ENCODE measurements around the gene PDCD10.

PDCD10 gene

DNA sequence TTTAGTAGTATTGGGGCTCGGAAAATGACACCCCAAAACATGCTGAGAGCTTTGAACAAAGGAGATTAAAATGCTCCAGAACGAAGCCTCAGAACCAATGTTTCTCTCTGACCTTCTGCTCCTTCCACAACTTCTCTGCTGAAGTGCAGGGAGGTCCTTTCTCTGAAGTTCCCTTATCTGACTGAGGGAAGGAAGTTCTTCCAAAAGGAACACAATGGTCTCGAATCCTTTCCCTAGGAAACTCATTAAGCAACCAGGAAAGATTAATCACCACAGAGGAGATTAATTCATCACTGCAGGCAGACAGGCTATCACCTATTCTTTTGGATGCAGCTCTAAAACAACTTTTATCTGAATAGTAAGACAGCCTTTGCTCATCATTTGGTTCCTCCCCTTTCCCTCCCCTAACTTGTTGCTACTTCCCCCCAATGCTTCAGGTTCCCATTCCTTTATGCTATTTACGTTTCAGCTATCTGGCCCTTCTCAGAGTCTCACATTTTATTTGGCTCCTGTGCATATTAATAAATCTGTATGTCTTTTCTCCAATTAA, 62.7 kb downstream of the PDCD10 start:
- DNase-seq: no peak

GRCh38 chr3:167669699-167670098, 65.0 kb downstream of the PDCD10 start:
- DNase-seq: no peak

DNA sequence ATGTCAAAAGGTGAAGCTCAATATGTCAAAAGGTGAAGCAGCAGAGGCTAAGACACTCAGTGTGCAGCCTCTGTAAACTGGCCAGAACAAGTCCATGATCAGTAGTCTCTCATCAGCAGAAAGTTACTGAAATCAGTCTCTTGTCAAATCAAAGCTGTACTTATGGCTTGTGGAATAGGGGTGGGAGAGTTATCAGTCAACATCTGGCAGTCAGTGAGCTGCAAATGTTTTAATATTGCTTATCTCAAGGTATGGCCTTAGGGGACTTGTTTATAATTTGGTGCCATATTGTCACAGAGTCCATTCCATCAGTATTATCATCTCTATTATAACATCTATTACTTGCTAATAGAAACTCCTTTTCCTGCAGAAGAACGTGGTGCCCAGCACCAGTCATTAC, 66.0 kb downstream of the PDCD10 start:
- DNase-seq: no peak

DNA sequence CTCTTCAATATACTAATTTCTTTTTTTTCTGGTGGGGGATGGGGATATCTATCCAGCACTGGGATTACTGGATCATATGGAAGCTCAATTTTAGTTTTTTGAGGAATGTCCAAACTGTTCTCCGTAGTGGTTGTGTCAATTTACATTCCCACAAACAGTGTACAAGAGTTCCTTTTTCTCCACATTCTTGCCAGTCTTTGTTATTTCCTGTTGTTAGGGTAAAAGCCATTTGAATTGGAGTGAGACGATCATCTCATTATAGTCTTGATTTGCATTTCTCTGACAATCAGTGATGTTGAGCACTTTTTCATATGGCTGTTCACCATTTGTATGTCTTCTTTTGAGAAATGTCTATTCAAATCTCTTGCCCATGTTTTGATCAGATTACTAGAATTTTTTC, 68.1 kb downstream of the PDCD10 start:
- DNase-seq: no peak

- DNase-seq: no peak
Measured at GRCh38 chr3:167662919-167663400, 71.7 kb downstream of the PDCD10 start.

DNA sequence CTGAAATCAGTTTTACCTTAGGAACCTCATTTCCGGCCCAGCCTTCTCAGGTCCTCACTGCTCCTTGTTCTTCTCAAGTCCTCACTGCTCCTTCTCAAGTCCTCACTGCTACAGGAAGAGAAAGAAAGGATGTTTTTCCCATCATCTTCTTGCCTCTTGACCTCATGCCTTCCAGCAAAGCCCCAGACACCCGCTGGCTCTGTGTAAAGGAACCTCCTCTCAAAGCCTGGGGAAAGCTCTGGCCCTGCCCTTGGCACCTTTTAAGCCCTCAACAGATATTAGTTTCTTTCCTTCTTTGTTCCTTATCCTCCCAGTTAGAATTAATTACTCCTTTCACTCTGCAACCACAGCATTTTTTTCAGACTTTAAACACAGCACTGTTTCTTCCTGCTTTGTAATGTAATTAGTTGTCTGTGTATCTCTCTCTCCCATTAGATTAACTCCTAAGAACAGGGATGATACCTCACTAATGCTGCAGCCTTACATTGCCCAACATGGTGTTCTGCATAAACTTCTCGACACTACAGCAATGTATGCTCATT, 76.9 kb downstream of the PDCD10 start:
- DNase-seq: no peak

- DNase-seq: no peak
Measured at GRCh38 chr3:167656821-167657220, 77.9 kb downstream of the PDCD10 start.

- DNase-seq: no peak
Measured at GRCh38 chr3:167653760-167654159, 80.9 kb downstream of the PDCD10 start, which contains the start of gene WDR49. Gene WDR49, minus strand, starts transcription at chr3:167653942. Its CDS starts 517 bp downstream, at chr3:167653425.

DNA sequence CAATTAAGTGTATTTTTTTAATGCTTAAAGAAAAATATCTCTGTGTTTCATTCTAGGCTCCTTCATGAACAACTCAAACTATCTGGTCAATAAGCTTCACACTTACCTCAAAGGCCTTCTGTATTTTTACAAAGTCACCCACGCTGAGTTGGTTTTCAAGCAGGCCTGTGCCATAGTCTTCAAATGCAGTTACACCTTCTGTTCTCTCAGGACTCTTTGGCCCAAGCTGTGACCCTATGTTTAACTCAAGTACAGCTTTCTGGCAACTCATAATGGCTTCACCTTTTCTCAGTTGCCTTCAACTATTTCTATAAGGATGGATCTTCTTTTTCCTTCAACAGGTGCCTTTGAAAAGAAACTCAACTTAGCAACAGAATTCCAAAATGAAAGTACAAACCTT, 81.5 kb downstream of the PDCD10 start:
- DNase-seq: no peak

DNA sequence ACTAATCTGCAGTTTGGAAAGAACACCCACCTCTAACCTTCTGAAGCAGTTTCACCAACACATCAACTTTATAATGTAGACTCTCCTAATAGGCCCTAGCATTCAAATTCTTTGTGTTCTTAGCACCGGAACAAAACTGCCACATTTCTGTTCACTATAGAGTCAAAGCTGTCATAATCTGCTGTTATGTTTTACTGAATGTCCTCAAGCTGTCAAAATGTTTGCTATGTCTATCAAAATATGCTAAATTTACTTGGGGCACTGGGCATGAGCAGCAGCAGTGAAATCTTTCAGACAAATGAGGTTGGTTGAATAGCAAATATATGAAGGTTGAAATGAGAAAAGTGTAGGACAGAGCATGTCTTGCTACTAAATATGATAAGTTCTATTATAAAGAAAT, 82.9 kb downstream of the PDCD10 start:
- DNase-seq: no peak

GRCh38 chr3:167650459-167650858, 84.2 kb downstream of the PDCD10 start:
- DNase-seq: no peak

DNA sequence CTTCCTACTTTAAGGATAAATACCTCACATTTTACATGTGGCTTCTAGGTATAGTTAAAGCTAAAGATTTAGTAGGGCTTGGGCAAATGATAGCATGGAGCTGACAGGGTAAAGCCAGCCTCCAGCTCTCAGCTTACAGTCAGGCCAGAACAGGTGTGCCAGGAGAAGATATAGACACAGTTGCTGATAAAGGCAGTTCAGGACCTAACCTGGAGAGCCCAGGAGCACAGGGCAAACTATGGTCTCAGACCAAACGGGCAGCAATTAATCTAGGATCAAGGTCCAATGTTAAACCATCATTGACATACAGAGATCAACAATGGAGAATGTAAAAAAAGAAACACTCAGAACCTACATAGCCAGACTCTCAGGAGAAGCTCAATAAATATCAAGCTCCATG, 84.9 kb downstream of the PDCD10 start:
- DNase-seq: no peak

- DNase-seq: no peak
Measured at GRCh38 chr3:167644611-167645010, 90.1 kb downstream of the PDCD10 start.

Data from stimulated activated CD4-positive, alpha-beta T cell treated with anti-CD3 and anti-CD28 coated beads, Interleukin-2, amount 100 ng/mL, for 24 hours (primary cell).